Activated T-helper 17 cell treated with anti-CD3 and anti-CD28 coated beads, Interleukin-2, amount 50 U/mL, for 72 hours (primary cell): ENCODE measurements around the gene RPP21. TPM values are rescaled to one million over a fixed set of nuclear protein-coding genes. Genes with fewer than 3 reads are reported as not detected.
A peak's percentile ranks its signal among the peaks of the same experiment; 100 is the strongest.

Source experiments
- ATAC-seq: fragments of 150-1000 bp; cut with Tn5 transposase; replicated peaks from 2 replicates; pipeline ENCODE4 v1.10.0; 2021; ENCODE audit warnings: mild to moderate bottlenecking, moderate library complexity
- H3K27ac Mint-ChIP-seq: one replicate; pipeline ENCODE4 v1.8.0; 2022; ENCODE audit warnings: mixed read lengths
- H3K27me3 Mint-ChIP-seq: one replicate; pipeline ENCODE4 v1.8.0; 2022; ENCODE audit warnings: mixed read lengths
- H3K36me3 Mint-ChIP-seq: one replicate; pipeline ENCODE4 v1.8.0; 2022; ENCODE audit warnings: low read depth, mild to moderate bottlenecking, mixed read lengths
- H3K4me1 Mint-ChIP-seq: one replicate; pipeline ENCODE4 v1.8.0; 2022; ENCODE audit warnings: mixed read lengths
- H3K4me3 Mint-ChIP-seq: one replicate; pipeline ENCODE4 v1.8.0; 2022; ENCODE audit warnings: mild to moderate bottlenecking, mixed read lengths
- H3K9me3 Mint-ChIP-seq: one replicate; pipeline ENCODE4 v1.8.0; 2022; ENCODE audit warnings: mixed read lengths
- total RNA-seq, 2 donors: library from RNA; stranded (reverse); gene quantifications; one replicate each; pipeline ENCODE4 v1.2.3, GENCODE V29; 2022

The RPP21 gene
- total RNA-seq, 2 donors from 2014 or later = 20.8 to 22.9 TPM

GRCh38 chr6:30325150-30325872, 19.6 kb upstream of the RPP21 start:
- H3K4me3 Mint-ChIP-seq = peak overlapping the region; percentile 90
- H3K27ac Mint-ChIP-seq = peak overlapping the region; percentile 91
- H3K36me3 Mint-ChIP-seq = peaks cover 81% of the 10 kb centered on the region
- H3K4me1 Mint-ChIP-seq = peaks cover 49% of the 10 kb centered on the region
- H3K9me3 Mint-ChIP-seq = no peaks in the 10 kb centered on the region
- peak; percentile 69 for ATAC-seq
- H3K27me3 Mint-ChIP-seq = no peaks in the 10 kb centered on the region

GRCh38 chr6:30325873-30326525, 19.0 kb upstream of the RPP21 start:
- ATAC-seq = peak; percentile 61
- Mint-ChIP-seq H3K4me1 (peaks cover 44% of the 10 kb centered on the region), H3K27me3 (no peaks in the 10 kb centered on the region), H3K27ac (peak overlapping the region; percentile 91), H3K36me3 (peaks cover 79% of the 10 kb centered on the region), H3K4me3 (peak overlapping the region; percentile 90), H3K9me3 (no peaks in the 10 kb centered on the region)

- H3K9me3 Mint-ChIP-seq = no peaks in the 10 kb centered on the region
- peaks cover 80% of the 10 kb centered on the region for H3K36me3 Mint-ChIP-seq
- H3K4me3 Mint-ChIP-seq = peak within 1 kb of the TSS; percentile 90
- peak within 1 kb of the TSS; percentile 91 for H3K27ac Mint-ChIP-seq
- ATAC-seq = peak; percentile 72
- H3K27me3 Mint-ChIP-seq = no peaks in the 10 kb centered on the region
- H3K4me1 Mint-ChIP-seq = peaks cover 41% of the 10 kb centered on the region
These were observed 18.3 kb upstream of the RPP21 start, which contains the start of gene TRIM39 for GRCh38 chr6:30326526-30327231. TSS of gene TRIM39 (plus strand) at chr6:30326927. CDS start at chr6:30329318, 2,391 bp downstream.

- Mint-ChIP-seq H3K9me3 (no peaks in the 10 kb centered on the region), H3K4me1 (peaks cover 37% of the 10 kb centered on the region), H3K4me3 (peak overlapping the region; percentile 90), H3K27me3 (no peaks in the 10 kb centered on the region), H3K36me3 (peaks cover 80% of the 10 kb centered on the region), H3K27ac (peak overlapping the region; percentile 91)
- ATAC-seq = no peak
These were observed 17.7 kb upstream of the RPP21 start for GRCh38 chr6:30327232-30327746.

- H3K27ac Mint-ChIP-seq = no peak overlapping the region
- H3K27me3 Mint-ChIP-seq = no peaks in the 10 kb centered on the region
- H3K4me1 Mint-ChIP-seq = peaks cover 33% of the 10 kb centered on the region
- H3K36me3 Mint-ChIP-seq = peaks cover 84% of the 10 kb centered on the region
- H3K9me3 Mint-ChIP-seq = no peaks in the 10 kb centered on the region
- H3K4me3 Mint-ChIP-seq = peak overlapping the region; percentile 90
- no peak for ATAC-seq
These were observed 16.6 kb upstream of the RPP21 start for GRCh38 chr6:30328397-30328796.

GRCh38 chr6:30329331-30329730, 15.6 kb upstream of the RPP21 start:
- Mint-ChIP-seq H3K36me3 (peaks cover 91% of the 10 kb centered on the region), H3K4me3 (no peak overlapping the region), H3K4me1 (peaks cover 29% of the 10 kb centered on the region), H3K27ac (no peak overlapping the region), H3K27me3 (no peaks in the 10 kb centered on the region), H3K9me3 (no peaks in the 10 kb centered on the region)
- no peak for ATAC-seq

GRCh38 chr6:30331981-30332380, 13.0 kb upstream of the RPP21 start:
- Mint-ChIP-seq H3K36me3 (peaks cover 91% of the 10 kb centered on the region), H3K27ac (no peak overlapping the region)
- ATAC-seq = no peak

GRCh38 chr6:30334075-30334783, 10.7 kb upstream of the RPP21 start:
- Mint-ChIP-seq H3K4me1 (peaks cover 6% of the 10 kb centered on the region), H3K9me3 (no peaks in the 10 kb centered on the region), H3K27ac (no peak overlapping the region), H3K4me3 (no peak overlapping the region), H3K36me3 (peaks cover 98% of the 10 kb centered on the region), H3K27me3 (no peaks in the 10 kb centered on the region)
- no peak for ATAC-seq

More at GRCh38 chr6:30331981-30332380, 13.0 kb upstream of the RPP21 start:
- Mint-ChIP-seq H3K4me1 (peaks cover 17% of the 10 kb centered on the region), H3K27me3 (no peaks in the 10 kb centered on the region), H3K9me3 (no peaks in the 10 kb centered on the region), H3K4me3 (no peak overlapping the region)

- Mint-ChIP-seq H3K36me3 (peaks cover 73% of the 10 kb centered on the region), H3K27ac (no peak overlapping the region), H3K9me3 (no peaks in the 10 kb centered on the region), H3K4me1 (peaks cover 12% of the 10 kb centered on the region), H3K4me3 (no peak overlapping the region), H3K27me3 (no peaks in the 10 kb centered on the region)
- ATAC-seq = peak; percentile 45
These were observed 4.3 kb upstream of the RPP21 start for GRCh38 chr6:30340589-30341054.

GRCh38 chr6:30341218-30341617, 3.7 kb upstream of the RPP21 start:
- Mint-ChIP-seq H3K36me3 (peaks cover 73% of the 10 kb centered on the region), H3K27me3 (no peaks in the 10 kb centered on the region), H3K4me1 (peaks cover 17% of the 10 kb centered on the region), H3K27ac (no peak overlapping the region), H3K4me3 (no peak overlapping the region), H3K9me3 (no peaks in the 10 kb centered on the region)
- no peak for ATAC-seq

GRCh38 chr6:30341728-30342127, 3.2 kb upstream of the RPP21 start:
- Mint-ChIP-seq H3K4me1 (peaks cover 17% of the 10 kb centered on the region), H3K4me3 (no peak overlapping the region), H3K36me3 (peaks cover 73% of the 10 kb centered on the region), H3K9me3 (no peaks in the 10 kb centered on the region), H3K27me3 (no peaks in the 10 kb centered on the region), H3K27ac (no peak overlapping the region)
- ATAC-seq = no peak

- H3K27ac Mint-ChIP-seq = peak overlapping the region; percentile 7
- no peaks in the 10 kb centered on the region for H3K9me3 Mint-ChIP-seq
- peak; percentile 21 for ATAC-seq
- peak overlapping the region; percentile 74 for H3K4me3 Mint-ChIP-seq
- H3K4me1 Mint-ChIP-seq = peaks cover 27% of the 10 kb centered on the region
- peaks cover 63% of the 10 kb centered on the region for H3K36me3 Mint-ChIP-seq
- H3K27me3 Mint-ChIP-seq = no peaks in the 10 kb centered on the region
These were observed 627 bp upstream of the RPP21 start for GRCh38 chr6:30344191-30344867.

GRCh38 chr6:30345852-30346251, 896 bp downstream of the RPP21 start:
- Mint-ChIP-seq H3K27me3 (no peaks in the 10 kb centered on the region), H3K9me3 (no peaks in the 10 kb centered on the region), H3K27ac (peak overlapping the region; percentile 49), H3K4me3 (peak overlapping the region; percentile 74), H3K36me3 (peaks cover 47% of the 10 kb centered on the region), H3K4me1 (peaks cover 40% of the 10 kb centered on the region)
- no peak for ATAC-seq
